ENCODE data around the gene MBNL2. TPM values are rescaled to one million over a fixed set of nuclear protein-coding genes. Genes with fewer than 3 reads are reported as not detected.

MBNL2 gene
- total RNA-seq, 2 donors from 2014 or later: 28.2 to 61.8 TPM

DNA sequence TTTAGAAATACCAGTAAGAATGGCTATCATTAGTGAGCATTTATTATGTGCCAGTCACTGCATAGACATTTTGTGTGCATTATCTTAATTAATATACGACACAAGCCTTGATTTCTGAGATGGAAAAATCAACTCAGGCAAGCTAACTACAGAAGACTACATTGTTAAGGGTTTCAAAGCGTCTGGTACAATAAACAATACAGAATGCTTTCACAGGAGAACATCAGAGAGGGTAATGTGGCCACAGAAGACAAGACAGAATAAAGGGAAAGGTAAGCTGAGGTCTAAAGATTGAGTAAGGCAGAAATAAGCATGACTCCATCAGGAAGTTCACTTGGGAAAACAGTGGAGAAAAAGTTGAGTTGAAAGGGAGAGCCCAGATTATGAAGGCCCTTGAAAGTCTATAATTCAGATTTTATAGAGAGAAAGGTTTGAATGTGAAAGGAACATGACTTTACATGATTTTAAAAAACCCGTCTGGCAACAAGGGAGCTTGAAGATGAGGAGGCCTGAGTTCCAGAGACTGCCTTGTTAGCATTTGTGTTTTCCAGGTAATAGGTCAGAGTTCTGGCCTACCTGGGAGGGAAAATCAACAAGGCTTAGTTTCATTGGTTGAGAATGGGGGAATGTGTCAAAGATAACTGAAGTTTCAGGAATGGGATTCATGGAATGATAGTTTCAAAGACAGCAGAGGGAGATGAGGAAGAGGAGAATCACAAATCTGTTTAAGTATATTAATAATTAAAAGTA is 1.8 kb upstream of the MBNL2 start:
- Histone ChIP-seq H3K9ac (ENCODE audit: low read depth in 2 of 2, low read length in 2 of 2) (no peak overlapping the region), H3K27ac (no peak overlapping the region), H3K4me1 (no peaks in the 10 kb centered on the region), H3K27me3 (no peaks in the 10 kb centered on the region), H3K4me3 (no peak overlapping the region), H3K9me3 (no peaks in the 10 kb centered on the region), H3K36me3 (no peaks in the 10 kb centered on the region)
- DNase-seq: no peak
- intact Hi-C loops (cut with DNase I): loop anchor here (5.0 kb wide), 1 partner anchor 122 kb away; no protein-coding TSS in a partner anchor
- TF ChIP-seq, protein P1, sequence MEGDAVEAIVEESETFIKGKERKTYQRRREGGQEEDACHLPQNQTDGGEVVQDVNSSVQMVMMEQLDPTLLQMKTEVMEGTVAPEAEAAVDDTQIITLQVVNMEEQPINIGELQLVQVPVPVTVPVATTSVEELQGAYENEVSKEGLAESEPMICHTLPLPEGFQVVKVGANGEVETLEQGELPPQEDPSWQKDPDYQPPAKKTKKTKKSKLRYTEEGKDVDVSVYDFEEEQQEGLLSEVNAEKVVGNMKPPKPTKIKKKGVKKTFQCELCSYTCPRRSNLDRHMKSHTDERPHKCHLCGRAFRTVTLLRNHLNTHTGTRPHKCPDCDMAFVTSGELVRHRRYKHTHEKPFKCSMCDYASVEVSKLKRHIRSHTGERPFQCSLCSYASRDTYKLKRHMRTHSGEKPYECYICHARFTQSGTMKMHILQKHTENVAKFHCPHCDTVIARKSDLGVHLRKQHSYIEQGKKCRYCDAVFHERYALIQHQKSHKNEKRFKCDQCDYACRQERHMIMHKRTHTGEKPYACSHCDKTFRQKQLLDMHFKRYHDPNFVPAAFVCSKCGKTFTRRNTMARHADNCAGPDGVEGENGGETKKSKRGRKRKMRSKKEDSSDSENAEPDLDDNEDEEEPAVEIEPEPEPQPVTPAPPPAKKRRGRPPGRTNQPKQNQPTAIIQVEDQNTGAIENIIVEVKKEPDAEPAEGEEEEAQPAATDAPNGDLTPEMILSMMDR (IDR thresholded peaks at IDR 0.05): no peak

GRCh38 chr13:97221046-97221445 is 1.1 kb upstream of the MBNL2 start:
- no peak overlapping the region for H3K9ac ChIP-seq (ENCODE audit: low read depth in 2 of 2, low read length in 2 of 2)
- H3K4me3 ChIP-seq: no peak overlapping the region
- H3K27ac ChIP-seq: no peak overlapping the region
- H3K36me3 ChIP-seq: no peaks in the 10 kb centered on the region
- no peak for DNase-seq
- TF ChIP-seq, protein P1 (IDR thresholded peaks at IDR 0.05): no peak
- H3K4me1 ChIP-seq: no peaks in the 10 kb centered on the region
- intact Hi-C loops (cut with DNase I): loop anchor here (5.0 kb wide), 1 partner anchor 121 kb away; no protein-coding TSS in a partner anchor
- no peaks in the 10 kb centered on the region for H3K27me3 ChIP-seq
- H3K9me3 ChIP-seq: no peaks in the 10 kb centered on the region

- H3K36me3 ChIP-seq: no peaks in the 10 kb centered on the region
- DNase-seq: no peak
- intact Hi-C loops (cut with DNase I): loop anchor here (5.0 kb wide), 1 partner anchor 121 kb away; no protein-coding TSS in a partner anchor
- H3K27me3 ChIP-seq: no peaks in the 10 kb centered on the region
- peak overlapping the region; percentile 38 for H3K4me3 ChIP-seq
- TF ChIP-seq, protein P1 (IDR thresholded peaks at IDR 0.05): no peak
- H3K9me3 ChIP-seq: no peaks in the 10 kb centered on the region
- peak overlapping the region; percentile 91 for H3K27ac ChIP-seq
- H3K9ac ChIP-seq (ENCODE audit: low read depth in 2 of 2, low read length in 2 of 2): peak overlapping the region in 1 of 2 donors; percentile 86
- H3K4me1 ChIP-seq: peaks cover under 1% of the 10 kb centered on the region
Observed at GRCh38 chr13:97221466-97221865, 667 bp upstream of the MBNL2 start.

DNA sequence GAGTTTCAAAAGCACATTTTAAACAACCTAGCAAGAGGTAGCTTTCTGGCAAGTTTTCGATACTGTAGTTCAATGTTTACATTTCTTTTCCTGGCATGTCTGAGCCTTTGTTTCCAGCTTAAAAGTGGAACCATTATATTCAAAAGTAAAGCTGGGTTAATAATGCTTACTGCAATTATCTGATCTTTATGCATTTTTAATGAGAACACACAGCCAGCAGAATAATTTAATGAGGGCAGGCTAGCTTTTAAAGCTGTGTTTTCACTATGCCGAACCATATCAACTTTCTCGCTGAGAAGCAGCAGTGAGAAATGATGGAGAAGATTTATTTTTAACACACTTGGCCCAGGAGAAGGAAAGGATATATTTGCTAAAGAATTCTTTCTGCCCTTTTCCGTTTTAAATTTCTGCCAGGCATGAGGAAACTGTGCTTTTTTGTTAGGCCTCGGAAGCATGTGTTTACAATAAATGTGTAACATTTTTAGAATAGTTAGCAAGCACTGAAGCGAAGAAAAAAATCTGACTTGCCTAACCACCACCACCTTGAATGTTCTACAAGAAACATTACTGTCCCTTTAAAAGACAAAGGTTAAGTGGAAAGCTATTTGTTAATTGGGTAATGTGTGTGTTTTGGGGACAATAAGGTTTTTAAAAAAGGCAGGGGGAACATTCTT is 1.0 kb downstream of the MBNL2 start:
- H3K27me3 ChIP-seq: no peaks in the 10 kb centered on the region
- intact Hi-C loops (cut with DNase I): loop anchor here (5.0 kb wide), 1 partner anchor 119 kb away; no protein-coding TSS in a partner anchor
- H3K36me3 ChIP-seq: no peaks in the 10 kb centered on the region
- TF ChIP-seq, protein P1 (IDR thresholded peaks at IDR 0.05): no peak
- DNase-seq: no peak
- H3K4me1 ChIP-seq: peaks cover 11% of the 10 kb centered on the region
- H3K4me3 ChIP-seq: peak overlapping the region; percentile 38
- no peaks in the 10 kb centered on the region for H3K9me3 ChIP-seq
- peak overlapping the region; percentile 91 for H3K27ac ChIP-seq
- peak overlapping the region; percentile 48 to 86 for H3K9ac ChIP-seq (ENCODE audit: low read depth in 2 of 2, low read length in 2 of 2)

- Histone ChIP-seq H3K4me1 (peaks cover 11% of the 10 kb centered on the region), H3K9ac (ENCODE audit: low read depth in 2 of 2, low read length in 2 of 2) (peak overlapping the region; percentile 63 to 86), H3K4me3 (peak overlapping the region; percentile 38), H3K9me3 (no peaks in the 10 kb centered on the region), H3K36me3 (no peaks in the 10 kb centered on the region), H3K27me3 (no peaks in the 10 kb centered on the region), H3K27ac (peak overlapping the region; percentile 91)
- peak; percentile 71 for DNase-seq
- TF ChIP-seq, protein P1 (IDR thresholded peaks at IDR 0.05): no peak
- intact Hi-C loops (cut with DNase I): loop anchor here (5.0 kb wide), 1 partner anchor 118 kb away; no protein-coding TSS in a partner anchor
Observed at GRCh38 chr13:97223711-97224541, 1.8 kb downstream of the MBNL2 start.
